ENCODE measurements around the gene GIPC3.

GRCh38 chr19:3537101-3537437 lies 48.2 kb upstream of the GIPC3 start:
- no peak for TF ChIP-seq CTCF (IDR thresholded peaks at IDR 0.05)
- no peak for TF ChIP-seq MAX (IDR thresholded peaks at IDR 0.05; ENCODE audit: low read depth)
- no peak for TF ChIP-seq NFIC (IDR thresholded peaks at IDR 0.05; ENCODE audit: borderline replicate concordance)
- TF ChIP-seq ELF1 (IDR thresholded peaks at IDR 0.05) = no peak

Data from SK-N-SH (cell line).